Ascending aorta (tissue), 2 donors: ENCODE results near the gene IZUMO2. TPM values are rescaled to one million over a fixed set of nuclear protein-coding genes. Genes with fewer than 3 reads are reported as not detected.

Experiments
- DNase-seq, 2 donors: peaks; one replicate each; pipeline ENCODE4 v3.0.0-alpha.2; 2019; ENCODE audit warnings: low spot score in 2 of 2
- H3K27ac ChIP-seq, 2 donors: fragments of 200-600 bp; sonication (generic); one replicate each; pipeline ENCODE4 v1.5.1; 2016 to 2017; ENCODE audit warnings: mild to moderate bottlenecking in 1 of 2
- H3K27me3 ChIP-seq: fragments of 200-600 bp; sonication (generic); one replicate; pipeline ENCODE4 v1.5.1; 2017
- H3K36me3 ChIP-seq, 2 donors: fragments of 200-600 bp; sonication (generic); one replicate each; pipeline ENCODE4 v1.5.1; 2016
- H3K4me1 ChIP-seq, 2 donors: fragments of 200-600 bp; sonication (generic); one replicate each; pipeline ENCODE4 v1.5.1; 2016 to 2017; ENCODE audit warnings: mild to moderate bottlenecking in 1 of 2
- H3K4me3 ChIP-seq, 2 donors: fragments of 200-600 bp; sonication (generic); one replicate each; pipeline ENCODE4 v1.5.1; 2016 to 2017; ENCODE audit warnings: mild to moderate bottlenecking in 1 of 2
- H3K9me3 ChIP-seq, 2 donors: fragments of 200-600 bp; sonication (generic); one replicate each; pipeline ENCODE4 v1.5.1; 2016
- CTCF ChIP-seq, 3 experiments: fragments of 200-600 bp in 2 of 3; fragments of 450-650 bp in 1 of 3; sonication (generic) in 2 of 3; IDR thresholded peaks; one replicate each; pipeline ENCODE4 v1.5.1; 2016 to 2019; ENCODE audit warnings: antibody characterized with exemption in 3 of 3, mild to moderate bottlenecking in 1 of 3, moderate library complexity in 1 of 3
- intact Hi-C: fragments of 100-400 bp; cut with DNase I; formaldehyde crosslinking; loops from one replicate; pipeline ENCODE4 v1.15.1; 2023
- total RNA-seq: library from RNA; depleted of rRNA; stranded (reverse); fragments of >200 nt; gene quantifications from one replicate; pipeline ENCODE4 v1.1.0, GENCODE V29; 2016

The IZUMO2 gene
- total RNA-seq, 1 donor from 2014 or later: not detected

DNA sequence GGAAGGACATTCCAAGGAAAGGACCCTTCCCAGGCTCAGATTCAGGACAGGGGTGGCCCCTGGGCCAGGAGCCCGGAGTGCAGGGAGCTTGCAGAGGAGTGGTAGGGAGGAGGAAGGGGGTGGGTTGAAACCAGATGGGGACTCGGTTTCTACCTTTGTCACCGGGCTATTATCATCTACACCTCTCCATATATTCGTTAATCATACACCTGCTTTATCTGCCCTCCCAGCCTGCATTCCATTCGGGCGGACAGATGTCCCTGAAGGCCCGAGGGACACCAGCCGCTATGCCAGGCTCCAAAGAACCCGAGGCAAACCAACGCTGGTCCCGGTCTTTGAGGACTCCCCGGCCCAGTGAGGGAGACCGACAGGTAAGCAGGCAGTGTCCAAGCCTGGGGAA, 24.9 kb upstream of the IZUMO2 start:
- no peaks in the 10 kb centered on the region for H3K9me3 ChIP-seq
- no peaks in the 10 kb centered on the region for H3K27me3 ChIP-seq
- DNase-seq: no peak
- H3K4me1 ChIP-seq: no peaks in the 10 kb centered on the region
- no peaks in the 10 kb centered on the region for H3K36me3 ChIP-seq
- no peak overlapping the region for H3K27ac ChIP-seq
- TF ChIP-seq CTCF (IDR thresholded peaks at IDR 0.05): no peak
- no peak overlapping the region for H3K4me3 ChIP-seq
- intact Hi-C loops: no loop called here

- Histone ChIP-seq H3K9me3 (no peaks in the 10 kb centered on the region), H3K27ac (no peak overlapping the region), H3K4me1 (no peaks in the 10 kb centered on the region), H3K27me3 (no peaks in the 10 kb centered on the region), H3K36me3 (no peaks in the 10 kb centered on the region), H3K4me3 (no peak overlapping the region)
- TF ChIP-seq CTCF (IDR thresholded peaks at IDR 0.05): no peak
- intact Hi-C loops: no loop called here
- no peak for DNase-seq
These were observed 21.1 kb upstream of the IZUMO2 start for GRCh38 chr19:50184196-50184595.

DNA sequence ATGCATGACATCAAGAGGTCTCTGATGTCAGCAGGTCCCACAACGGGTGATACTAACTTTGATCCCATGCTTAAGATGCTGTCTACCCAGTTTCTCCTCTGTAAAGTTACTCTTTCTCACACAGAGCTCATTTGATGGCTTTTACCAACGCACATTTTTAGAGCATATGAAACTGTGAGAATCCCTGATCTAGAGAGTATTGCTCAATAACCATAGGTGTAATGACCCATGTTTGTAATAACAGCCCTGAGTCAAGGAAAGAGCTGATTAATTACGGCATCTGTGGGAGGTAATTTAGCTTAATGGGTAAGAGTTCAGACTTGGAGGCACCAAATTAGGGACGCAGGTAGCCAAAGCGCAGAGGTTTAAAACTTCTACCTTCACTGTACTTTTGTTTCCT, 18.0 kb upstream of the IZUMO2 start:
- intact Hi-C loops: no loop called here
- no peaks in the 10 kb centered on the region for H3K27me3 ChIP-seq
- no peaks in the 10 kb centered on the region for H3K9me3 ChIP-seq
- H3K27ac ChIP-seq: no peak overlapping the region
- H3K36me3 ChIP-seq: no peaks in the 10 kb centered on the region
- DNase-seq: no peak
- TF ChIP-seq CTCF (IDR thresholded peaks at IDR 0.05): no peak
- H3K4me1 ChIP-seq: no peaks in the 10 kb centered on the region
- no peak overlapping the region for H3K4me3 ChIP-seq

GRCh38 chr19:50178859-50179537, 15.9 kb upstream of the IZUMO2 start:
- TF ChIP-seq CTCF (IDR thresholded peaks at IDR 0.05): no peak
- Histone ChIP-seq H3K9me3 (no peaks in the 10 kb centered on the region), H3K36me3 (no peaks in the 10 kb centered on the region), H3K27me3 (no peaks in the 10 kb centered on the region), H3K4me3 (no peak overlapping the region), H3K27ac (no peak overlapping the region), H3K4me1 (no peaks in the 10 kb centered on the region)
- no peak for DNase-seq
- intact Hi-C loops: no loop called here

DNA sequence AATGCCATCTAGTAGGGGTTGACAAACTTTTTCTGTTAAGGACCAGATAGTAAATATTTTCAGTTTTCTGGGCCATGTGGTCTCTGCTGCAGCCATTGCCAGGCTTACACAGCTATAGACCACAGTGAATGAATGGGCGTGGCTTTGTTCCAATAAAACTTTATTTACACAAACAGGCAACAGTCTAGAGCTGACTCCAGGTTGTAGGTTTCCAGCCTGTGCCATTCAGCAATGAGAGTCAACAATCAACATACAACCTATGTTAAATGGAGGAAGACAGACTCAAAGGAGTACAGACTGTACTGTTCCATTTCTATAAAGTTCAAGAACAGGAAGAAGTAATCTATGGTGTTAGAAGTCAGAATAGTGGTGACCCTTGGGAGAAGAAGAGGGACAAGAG, 15.2 kb upstream of the IZUMO2 start:
- Histone ChIP-seq H3K9me3 (no peaks in the 10 kb centered on the region), H3K4me1 (no peaks in the 10 kb centered on the region), H3K36me3 (no peaks in the 10 kb centered on the region), H3K4me3 (no peak overlapping the region), H3K27ac (no peak overlapping the region), H3K27me3 (no peaks in the 10 kb centered on the region)
- TF ChIP-seq CTCF (IDR thresholded peaks at IDR 0.05): no peak
- no peak for DNase-seq
- intact Hi-C loops: no loop called here

- Histone ChIP-seq H3K4me3 (no peak overlapping the region), H3K36me3 (no peaks in the 10 kb centered on the region), H3K4me1 (no peaks in the 10 kb centered on the region), H3K27ac (no peak overlapping the region), H3K9me3 (no peaks in the 10 kb centered on the region), H3K27me3 (no peaks in the 10 kb centered on the region)
- no peak for TF ChIP-seq CTCF (IDR thresholded peaks at IDR 0.05)
- DNase-seq: no peak
- intact Hi-C loops: no loop called here
These were observed 13.7 kb upstream of the IZUMO2 start for GRCh38 chr19:50176775-50177174.
